HepG2 (cell line): Measurements from ENCODE around the gene CPN1. TPM values are rescaled to one million over a fixed set of nuclear protein-coding genes. Genes with fewer than 3 reads are reported as not detected.

Experiments used
- ATAC-seq: fragments of 200-7000 bp; cut with Tn5 transposase; 3 replicates; pipeline ENCODE4 v1.9.1; 2020; ENCODE audit warnings: mild to moderate bottlenecking, moderate library complexity
- BruUV-seq: library from RNA; stranded (reverse); fragments of 400-500 nt; replicated peaks from 2 replicates; lab custom pipeline; 2021; lab: Mats Ljungman, UMichigan
- CTCF ChIA-PET: fragments of 300-600 bp; formaldehyde crosslinking; extraction: SDS; loops from one replicate; lab custom pipeline; 2021; ENCODE audit warnings: low total read pairs, inconsistent platforms, low intra/inter-chr PET ratio; lab: Yijun Ruan, JAX
- POLR2A ChIA-PET: fragments of 350-600 bp; sonication (Branson Sonifier 250); formaldehyde crosslinking; loops from one replicate; lab custom pipeline; 2020; ENCODE audit warnings: antibody characterized with exemption, inconsistent platforms; lab: Yijun Ruan, JAX
- DNase-seq: peaks from one replicate; pipeline ENCODE4 v3.0.0-alpha.2; 2015; ENCODE audit warnings: low spot score
- FAIRE-seq: peaks from 3 replicates; lab custom pipeline; 2011; peaks lifted over from hg19 to GRCh38; lab: Jason Lieb, UNC
- H2AFZ ChIP-seq: one replicate; pipeline ENCODE4 v1.6.1; 2011; ENCODE audit warnings: low read length, inconsistent platforms
- H3K27ac ChIP-seq: fragments of 300-600 bp; 3 replicates; pipeline ENCODE4 v1.8.0; 2011; ENCODE audit warnings: mixed run types, mild to moderate bottlenecking, mixed read lengths, low read length, inconsistent platforms; ENCODE audit not compliant: insufficient read depth; ENCODE audit errors: extremely low read length
- H3K27me3 ChIP-seq, 2 experiments: fragments of 200-600 bp in 1 of 2; 2 replicates in 1 of 2; 3 replicates in 1 of 2; pipeline versions ENCODE4 v1.6.0 to v1.8.0; 2011; ENCODE audit warnings: low read length in 2 of 2, mild to moderate bottlenecking in 2 of 2, moderate library complexity in 2 of 2, inconsistent platforms in 1 of 2; ENCODE audit not compliant: insufficient read depth in 2 of 2, control insufficient read depth in 1 of 2
- H3K36me3 ChIP-seq, 2 experiments: fragments of 200-600 bp in 1 of 2; replicated peaks in 1 of 2; 2 replicates in 1 of 2; 3 replicates in 1 of 2; pipeline versions ENCODE4 v1.5.1 to v1.8.0; 2011; ENCODE audit warnings: low read length in 2 of 2, inconsistent platforms in 1 of 2; ENCODE audit not compliant: insufficient read depth in 2 of 2, control insufficient read depth in 1 of 2
- H3K4me1 ChIP-seq: 2 replicates; pipeline ENCODE4 v1.5.1; 2012; ENCODE audit warnings: low read length, inconsistent platforms; ENCODE audit not compliant: insufficient read depth
- H3K4me2 ChIP-seq: 2 replicates; pipeline ENCODE4 v1.6.0; 2011; ENCODE audit warnings: low read depth, low read length, inconsistent platforms
- H3K4me3 ChIP-seq, 3 experiments: fragments of 200-600 bp in 1 of 3; sonication (generic), shearing (Covaris generic) in 1 of 3; replicated peaks in 1 of 3; 2 replicates each; pipeline ENCODE4 v1.5.1; 2011 to 2016; ENCODE audit warnings: low read length in 3 of 3, inconsistent platforms in 2 of 3, low read depth in 2 of 3, mild to moderate bottlenecking in 2 of 3, control low read depth in 1 of 3, mixed read lengths in 1 of 3; ENCODE audit not compliant: insufficient read depth in 1 of 3
- H3K79me2 ChIP-seq: one replicate; pipeline ENCODE4 v1.6.1; 2011; ENCODE audit warnings: low read length, inconsistent platforms; ENCODE audit not compliant: insufficient read depth
- H3K9ac ChIP-seq: 2 replicates; pipeline ENCODE4 v1.6.0; 2011; ENCODE audit warnings: mild to moderate bottlenecking, low read depth, low read length, inconsistent platforms; ENCODE audit not compliant: insufficient read depth
- H3K9me3 ChIP-seq: 2 replicates; pipeline ENCODE4 v1.5.1; 2012; ENCODE audit warnings: mild to moderate bottlenecking, low read length
- H4K20me1 ChIP-seq: 2 replicates; pipeline ENCODE4 v1.6.0; 2011; ENCODE audit warnings: inconsistent platforms, mild to moderate bottlenecking, low read length, moderate library complexity; ENCODE audit not compliant: insufficient read depth
- FOXP4 ChIP-seq: sonication (generic); formaldehyde crosslinking; IDR thresholded peaks from 2 replicates; pipeline ENCODE4 v1.4.0; 2020; ENCODE audit warnings: missing genetic modification reagents
- KAT8 ChIP-seq: IDR thresholded peaks from 2 replicates; pipeline ENCODE4 v1.6.1; 2016; ENCODE audit warnings: missing genetic modification reagents, missing compliant biosample characterization
- REST ChIP-seq, 2 experiments: IDR thresholded peaks; 2 replicates each; pipeline ENCODE4 v1.6.1; 2011 to 2012; ENCODE audit warnings: low read length in 2 of 2, borderline replicate concordance in 1 of 2, low read depth in 1 of 2, mild to moderate bottlenecking in 1 of 2, moderate library complexity in 1 of 2
- THRA ChIP-seq: sonication (generic); formaldehyde crosslinking; IDR thresholded peaks from 2 replicates; pipeline ENCODE4 v1.4.0; 2020; ENCODE audit warnings: missing genetic modification reagents, borderline replicate concordance
- USF2 ChIP-seq, 2 experiments: sonication (generic) in 1 of 2; formaldehyde crosslinking in 1 of 2; IDR thresholded peaks; 2 replicates each; pipeline versions ENCODE4 v1.5.1 to v1.6.1; 2011 to 2020; ENCODE audit warnings: borderline replicate concordance in 1 of 2, low read depth in 1 of 2, low read length in 1 of 2, mild to moderate bottlenecking in 1 of 2, missing genetic modification reagents in 1 of 2, moderate library complexity in 1 of 2
- ZNF263 ChIP-seq: sonication (generic); formaldehyde crosslinking; IDR thresholded peaks from 2 replicates; pipeline ENCODE4 v1.4.0; 2020; ENCODE audit warnings: missing genetic modification reagents
- ZNF740 ChIP-seq: sonication (generic); formaldehyde crosslinking; IDR thresholded peaks from 2 replicates; pipeline ENCODE4 v1.4.0; 2020; ENCODE audit warnings: missing genetic modification reagents
- ZNF839 ChIP-seq: sonication (generic); formaldehyde crosslinking; IDR thresholded peaks from 2 replicates; pipeline ENCODE4 v1.4.0; 2020; ENCODE audit warnings: missing genetic modification reagents, mild to moderate bottlenecking, borderline replicate concordance
- ZNF841 ChIP-seq: sonication (generic); formaldehyde crosslinking; IDR thresholded peaks from 2 replicates; pipeline ENCODE4 v1.8.1; 2023; ENCODE audit warnings: missing genetic modification reagents, borderline replicate concordance
- WGBS: methylation state at CpG from one replicate; pipeline ENCODE4 v1.1.6; 2017; ENCODE audit warnings: low lambda C conversion rate; 5-methylcytosine and 5-hydroxymethylcytosine counted together
- in situ Hi-C: cut with HindIII; loops from 2 replicates; pipeline ENCODE4 v1.10.0; 2017; ENCODE audit warnings: low pct_unique_long_range_greater_than_20kb; ENCODE audit not compliant: extremely low pct_ligation_motif_present
- intact Hi-C: fragments of 100-400 bp; cut with micrococcal nuclease; formaldehyde crosslinking; loops from one replicate; pipeline ENCODE4 v1.10.0; 2022; ENCODE audit not compliant: unreplicated experiment
- polyA plus RNA-seq, 8 experiments: library from polyadenylated mRNA; depleted of rRNA in 3 of 8; stranded (reverse) in 7 of 8; unstranded in 1 of 8; fragments of >200 nt; fragmentation: Illumina TruSeq in 4 of 8; extraction: Trizol in 4 of 8; gene quantifications; 2 replicates each; pipeline versions ENCODE4 v1.2.1 to v1.2.3, GENCODE V29; 2011 to 2016; ENCODE audit warnings: low read depth in 4 of 8, missing spikeins in 1 of 8, mixed read lengths in 1 of 8; ENCODE audit not compliant: insufficient read depth in 1 of 8
- total RNA-seq, 5 experiments: library from RNA; depleted of rRNA; stranded (reverse); fragments of >200 nt; fragmentation: Illumina TruSeq; extraction: Trizol; gene quantifications; 2 replicates each; pipeline ENCODE4 v1.2.3, GENCODE V29; 2016; ENCODE audit warnings: low read depth in 1 of 5

CPN1 gene
- total and polyA plus RNA-seq, 2 of the 13 experiments (the other 11 are each of a cell fraction or from before 2014, with no cell fraction given): 17.3 to 35.1 TPM

GRCh38 chr10:100072514-100072913 lies 9.2 kb downstream of the CPN1 start (continued):
- TF ChIP-seq REST (IDR thresholded peaks at IDR 0.05; ENCODE audit: borderline replicate concordance in 1 of 2, low read depth in 1 of 2, low read length in 2 of 2) (no peak), USF2 (IDR thresholded peaks at IDR 0.05; ENCODE audit: low read depth, low read length) (no peak), USF2 (CRISPR knock-in tag; IDR thresholded peaks at IDR 0.05; ENCODE audit: borderline replicate concordance) (no peak)

- in situ Hi-C loops (no loop called here), intact Hi-C loops (no loop called here)
- Histone ChIP-seq H3K4me3 (no peak overlapping the region), H3K9me3 (no peaks in the 10 kb centered on the region), H3K4me1 (no peaks in the 10 kb centered on the region; the same call in 1 of the 2 replicates), H3K4me2 (no peak overlapping the region), H3K36me3 (peaks cover 1 to 27% of the 10 kb centered on the region in 2 experiments; a peak in 3 of 5 replicates), H2AFZ (no peak overlapping the region), H4K20me1 (no peaks in the 10 kb centered on the region), H3K79me2 (no peaks in the 10 kb centered on the region), H3K27ac (no peak overlapping the region), H3K27me3 (no peaks in the 10 kb centered on the region), H3K9ac (no peak overlapping the region)
- no TSS peak for BruUV-seq
- POLR2A ChIA-PET: no interaction called here
- no peak for DNase-seq
- no peak for ATAC-seq
- CTCF ChIA-PET: no interaction called here
- 97% methylated on average over 2 of the region's 2 CpGs for WGBS
- FAIRE-seq: no peak
- no peak for TF ChIP-seq KAT8 (CRISPR knock-in tag)
- no peak for TF ChIP-seq ZNF841 (CRISPR knock-in tag)
- TF ChIP-seq ZNF263 (CRISPR knock-in tag): no peak
- no peak for TF ChIP-seq ZNF740 (CRISPR knock-in tag)
- TF ChIP-seq FOXP4: no peak
- TF ChIP-seq THRA: no peak
- no peak for TF ChIP-seq ZNF839 (CRISPR knock-in tag)
Measured at GRCh38 chr10:100071529-100071928, 10.1 kb downstream of the CPN1 start.
